OCI-M2 (cell line): ENCODE results near the gene JPH3.

Experiments used
- DNase-seq: peaks from one replicate; lab custom pipeline; 2025; ENCODE audit not compliant: unreplicated experiment; lab: John Stamatoyannopoulos, UW

Gene JPH3

GRCh38 chr16:87602001-87602775, at the start of gene JPH3:
TSS of gene JPH3 (plus strand) at chr16:87602508. CDS start at chr16:87603147, 639 bp downstream.
- DNase-seq = no peak

GRCh38 chr16:87552772-87553573, 49.3 kb upstream of the JPH3 start:
- no peak for DNase-seq

DNA sequence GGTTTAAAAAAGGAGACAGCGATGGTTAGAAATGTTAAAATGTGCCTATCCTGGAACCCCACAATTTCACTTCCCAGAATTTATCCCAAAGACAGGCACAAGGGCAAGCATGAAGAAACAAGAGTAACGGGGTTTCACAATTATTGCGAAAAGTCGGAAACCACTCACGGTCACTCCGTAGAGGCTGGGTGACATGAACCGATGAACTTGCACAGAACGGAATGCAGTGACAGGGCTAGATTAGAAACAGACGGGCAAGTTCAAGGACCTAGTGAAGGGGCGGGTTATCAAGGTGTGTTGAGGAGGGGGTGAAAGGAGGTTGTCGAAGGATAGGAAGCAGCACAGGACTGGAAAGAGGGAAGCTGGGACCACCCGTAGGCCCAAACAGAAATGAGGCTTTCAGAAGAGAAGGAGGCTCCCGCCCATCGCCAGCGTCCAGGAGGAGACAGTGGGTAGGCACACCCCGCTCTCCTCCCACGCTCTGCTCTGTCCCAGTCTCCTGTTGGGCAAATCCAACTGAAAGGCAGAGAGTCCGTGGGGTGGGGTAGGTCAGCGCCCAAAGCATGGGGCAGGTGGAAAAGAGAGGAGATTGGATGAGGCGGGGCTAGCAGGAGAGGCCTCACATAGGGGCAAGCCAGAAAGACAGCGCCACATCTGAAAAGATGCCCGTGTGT, 47.4 kb upstream of the JPH3 start:
- DNase-seq = no peak

DNA sequence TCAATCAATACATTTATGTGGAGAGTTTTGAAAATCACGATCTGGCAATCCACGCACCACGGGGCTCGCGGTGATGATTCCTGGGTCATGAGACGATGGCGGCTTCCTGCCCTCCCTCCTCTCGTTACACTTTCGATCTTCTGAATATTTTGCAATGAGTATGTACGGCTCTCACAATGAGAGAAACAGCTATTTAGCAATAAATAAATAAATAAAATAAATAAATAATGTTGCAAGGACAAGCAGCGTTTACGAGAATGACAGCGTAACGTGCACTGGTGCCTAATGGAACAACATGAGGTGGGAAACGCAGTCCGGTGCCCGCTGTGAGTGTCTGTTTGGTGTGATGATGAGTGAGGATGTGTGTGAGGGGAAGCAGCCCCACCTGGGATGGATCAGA, 46.7 kb upstream of the JPH3 start:
- DNase-seq = no peak

DNA sequence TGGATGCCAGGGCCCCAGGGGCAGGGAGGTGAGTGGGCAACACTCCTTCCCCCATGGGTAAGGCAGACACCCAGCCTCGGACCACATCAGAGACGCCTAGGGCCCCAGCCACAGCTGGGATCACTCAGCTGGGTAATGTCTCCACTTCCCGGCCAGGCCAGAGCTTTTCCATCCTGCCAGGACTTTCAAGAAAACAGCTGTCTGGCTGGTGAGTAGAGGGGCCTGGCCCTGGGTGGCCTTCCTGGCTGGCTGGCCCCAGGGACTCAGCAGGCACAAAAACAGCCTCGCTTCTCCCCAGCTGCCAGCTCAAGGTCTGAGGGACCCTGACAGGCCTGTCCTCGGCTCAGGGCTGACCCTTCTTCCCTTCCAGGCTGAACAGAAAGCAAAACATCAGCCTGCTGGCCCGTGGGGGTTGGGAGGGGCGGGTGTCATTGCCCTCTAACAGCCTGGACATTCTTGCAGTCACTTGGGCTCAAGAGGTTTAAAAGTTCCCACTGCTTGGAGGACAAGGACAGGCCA, 45.3 kb upstream of the JPH3 start:
- DNase-seq = no peak

GRCh38 chr16:87558682-87559081, 43.6 kb upstream of the JPH3 start:
- no peak for DNase-seq

GRCh38 chr16:87559945-87560344, 42.4 kb upstream of the JPH3 start:
- no peak for DNase-seq

DNA sequence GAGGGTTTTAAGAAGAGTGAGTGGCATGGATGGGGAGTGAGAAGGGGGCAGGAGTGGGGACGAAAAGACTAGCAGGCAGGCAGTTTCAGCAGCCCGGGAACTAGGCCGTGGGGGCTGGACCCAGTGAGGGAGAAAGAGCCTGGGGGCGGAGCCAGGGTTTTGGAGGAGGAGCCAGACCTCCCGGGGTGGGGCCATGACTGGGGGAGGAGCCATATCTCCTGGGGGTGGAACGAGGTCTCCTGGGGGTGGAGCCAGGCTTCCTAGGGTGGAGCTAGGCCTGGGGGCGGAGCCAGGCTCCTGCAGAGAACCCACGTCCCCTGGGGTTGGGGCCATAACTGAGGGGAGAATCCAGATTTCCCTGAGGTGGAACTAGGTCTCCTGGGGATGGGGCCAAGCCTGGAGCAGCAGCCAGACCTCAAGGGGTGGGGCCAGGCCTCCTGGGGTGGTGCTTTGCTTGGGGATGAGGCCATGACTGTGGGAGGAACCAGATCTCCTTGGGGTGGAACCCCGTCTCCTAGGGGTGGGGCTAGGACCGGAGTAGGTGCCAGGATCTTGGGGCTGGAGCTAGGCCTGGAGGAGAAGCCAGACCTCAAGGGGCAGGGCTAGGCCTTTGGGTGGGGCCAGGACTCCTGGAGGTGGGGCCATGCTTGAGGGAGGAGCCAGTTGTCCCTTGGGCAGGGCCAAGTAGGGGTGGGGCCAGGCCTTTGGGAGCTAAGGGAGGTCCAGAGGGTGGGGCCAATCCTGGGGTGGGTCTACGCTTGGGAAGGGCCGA, 41.7 kb upstream of the JPH3 start:
- DNase-seq = no peak

GRCh38 chr16:87561200-87562105, 40.9 kb upstream of the JPH3 start:
- no peak for DNase-seq

GRCh38 chr16:87562201-87562600, 40.1 kb upstream of the JPH3 start:
- DNase-seq = no peak

GRCh38 chr16:87563022-87563421, 39.3 kb upstream of the JPH3 start:
- DNase-seq = no peak

DNA sequence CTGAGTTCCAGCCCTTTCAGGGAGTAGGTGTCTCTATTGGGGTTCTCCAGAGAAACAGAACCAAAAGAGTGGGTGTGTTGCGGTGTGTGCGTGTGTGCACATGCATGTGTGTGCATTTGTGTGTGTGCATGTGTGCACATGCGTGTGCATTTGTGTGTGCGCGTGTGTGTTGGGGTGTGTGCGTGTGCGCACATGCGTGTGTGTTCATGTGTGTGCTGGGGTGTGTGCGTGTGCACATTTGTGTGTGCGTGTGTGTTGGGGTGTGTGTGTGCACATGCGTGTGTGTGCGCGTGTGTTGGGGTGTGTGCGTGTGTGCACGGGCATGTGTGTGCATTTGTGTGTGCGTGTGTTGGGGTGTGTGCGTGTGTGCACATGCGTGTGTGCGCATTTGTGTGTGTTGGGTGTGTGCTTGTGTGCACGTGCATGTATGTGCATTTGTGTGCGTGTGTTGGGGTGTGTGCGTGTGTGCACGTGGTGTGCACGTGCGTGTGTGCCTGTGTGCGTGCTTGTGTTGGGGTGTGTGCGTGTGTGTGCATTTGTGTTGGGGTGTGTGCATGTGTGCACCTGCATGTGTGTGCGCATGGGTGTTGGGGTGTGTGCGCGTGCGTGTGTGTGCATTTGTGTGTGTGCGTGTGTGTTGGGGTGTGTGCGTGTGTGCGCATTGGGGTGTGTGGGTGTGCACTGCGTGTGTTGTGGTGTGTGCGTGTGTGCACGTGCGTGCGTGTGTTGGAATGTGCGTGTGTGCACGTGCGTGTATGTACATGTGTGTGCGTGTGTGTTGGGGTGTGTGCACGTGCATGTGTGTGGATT, 38.4 kb upstream of the JPH3 start:
- DNase-seq = no peak

GRCh38 chr16:87564524-87564778, 37.9 kb upstream of the JPH3 start:
- DNase-seq = no peak

DNA sequence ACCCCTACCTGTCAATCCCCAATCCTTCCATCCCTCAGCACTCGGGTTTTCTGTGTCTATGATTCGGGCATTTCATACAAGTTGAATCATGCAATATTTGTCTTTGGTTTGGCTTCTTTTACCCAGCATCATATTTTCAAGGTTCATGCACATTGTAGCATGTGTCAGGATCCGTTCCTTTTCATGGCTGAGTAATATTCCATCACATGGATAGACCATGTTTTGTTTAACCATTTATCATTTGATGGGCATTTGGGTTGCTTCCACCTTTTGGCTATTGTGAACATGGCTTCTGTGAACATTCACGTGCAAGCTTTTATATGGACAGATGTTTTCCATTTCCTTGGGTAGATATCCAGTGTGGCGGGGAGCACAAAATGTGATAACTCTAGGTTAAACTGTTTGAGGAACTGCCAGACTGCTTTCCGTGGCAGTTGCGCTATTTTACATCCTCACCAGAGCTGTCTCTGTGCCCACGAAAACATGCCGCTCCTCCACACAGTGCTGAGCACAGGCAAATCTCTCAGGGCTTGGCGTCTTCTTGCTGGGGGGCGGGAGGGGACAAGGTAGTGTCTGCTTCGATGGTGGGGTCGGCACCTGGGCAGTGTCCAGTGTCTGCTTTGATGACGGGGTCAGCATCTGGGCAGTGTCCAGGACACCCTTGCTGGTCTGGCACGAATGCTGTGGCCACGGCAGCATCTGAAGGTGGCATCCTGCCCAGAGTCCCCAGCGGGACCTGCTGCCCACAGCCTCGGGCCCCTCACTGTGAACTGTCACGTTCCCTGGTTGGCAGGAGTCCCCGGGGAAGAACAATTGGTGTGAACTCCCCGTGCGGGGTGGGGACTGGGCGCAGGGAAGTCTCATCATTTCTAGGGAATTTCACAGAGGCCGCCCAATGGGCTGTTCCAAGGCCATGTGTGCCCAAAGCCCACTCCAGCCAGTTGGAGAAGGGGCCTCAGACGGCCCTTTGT, 32.4 kb upstream of the JPH3 start:
- no peak for DNase-seq

DNA sequence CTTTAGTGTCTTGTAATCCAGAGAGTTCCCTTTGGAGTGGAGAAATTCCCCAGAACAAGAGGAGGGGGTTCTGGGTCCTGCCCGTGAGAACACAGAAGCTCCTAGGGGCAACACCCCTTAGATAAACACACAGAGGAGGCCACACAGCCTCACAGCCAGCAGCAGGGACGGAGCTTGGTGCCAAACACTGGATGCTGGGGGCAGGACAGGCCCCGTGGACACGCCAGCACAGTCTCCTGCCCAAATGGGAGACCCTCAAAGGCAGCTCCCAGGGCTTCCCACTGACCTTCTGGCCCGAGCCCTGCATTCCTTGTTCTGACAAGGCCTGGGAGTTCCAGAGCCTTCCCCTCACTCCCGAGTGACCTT, 31.8 kb upstream of the JPH3 start:
- DNase-seq = no peak

DNA sequence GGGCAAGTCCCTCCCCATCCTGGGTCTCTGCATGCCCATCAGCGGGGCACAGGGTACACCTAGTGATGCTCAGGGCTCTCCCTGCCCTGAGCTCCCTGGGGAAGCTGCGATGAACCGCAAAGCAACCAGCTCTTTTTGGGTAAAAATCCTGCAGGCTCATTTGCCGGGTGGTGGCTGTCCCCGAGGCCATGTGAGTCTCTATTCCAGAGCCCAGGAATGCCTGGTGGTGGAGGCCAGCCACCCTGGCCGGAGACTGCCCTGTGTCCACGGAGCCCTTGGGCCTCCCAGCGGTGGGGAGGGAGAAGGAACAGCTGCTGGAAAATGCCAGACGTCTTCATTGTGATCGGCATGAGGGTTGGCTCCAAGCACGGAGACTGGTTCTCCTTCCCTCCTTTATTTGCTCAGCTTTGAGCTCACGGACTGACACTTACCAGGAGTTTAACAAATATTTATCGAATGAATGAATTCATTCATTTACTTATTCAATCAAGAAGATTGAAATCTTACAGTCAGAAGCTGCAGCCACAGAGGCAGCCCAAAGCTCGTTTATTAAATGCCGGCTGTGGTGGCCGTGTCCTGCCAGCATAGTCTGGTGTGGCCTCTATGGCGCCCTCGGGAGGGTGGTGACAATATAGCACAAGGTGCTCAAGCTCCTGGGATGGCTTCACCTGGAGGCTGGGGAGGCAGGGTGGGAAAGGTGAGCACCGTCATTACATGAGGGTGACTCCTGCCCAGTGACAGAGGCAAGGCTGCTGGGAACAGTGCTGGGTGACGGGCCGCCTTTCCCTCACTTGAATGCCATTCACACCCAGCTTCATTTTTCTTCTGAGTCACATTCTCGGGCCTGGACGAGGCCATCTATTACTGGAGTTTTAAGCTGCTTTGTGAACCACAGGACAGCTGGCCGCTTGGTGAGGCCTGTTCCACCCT, 31.1 kb upstream of the JPH3 start:
- DNase-seq = no peak

DNA sequence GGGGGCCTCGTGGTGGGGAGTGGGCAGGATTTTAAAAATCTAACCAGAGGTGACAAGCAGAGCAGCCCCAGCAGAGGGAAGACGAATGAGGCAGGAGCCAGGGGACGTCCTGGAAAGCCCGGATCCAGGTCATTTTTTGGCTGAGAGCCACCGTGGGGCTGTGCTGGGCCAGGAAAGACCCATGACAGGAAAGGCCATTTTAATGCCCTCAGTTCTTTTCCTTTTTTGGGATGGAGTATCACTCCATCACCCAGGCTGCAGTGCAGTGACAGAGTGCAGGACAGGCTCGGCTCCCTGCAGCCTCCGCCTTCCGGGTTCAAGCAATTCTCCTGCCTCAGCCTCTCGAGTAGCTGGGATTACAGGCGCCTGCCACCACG, 30.5 kb upstream of the JPH3 start:
- DNase-seq = no peak
